ENCODE data around the gene HES3.

Gene HES3

GRCh38 chr1:6246497-6247467 lies 2.8 kb downstream of the HES3 start:
- DNase-seq, result peak; percentile 62 to 95

DNA sequence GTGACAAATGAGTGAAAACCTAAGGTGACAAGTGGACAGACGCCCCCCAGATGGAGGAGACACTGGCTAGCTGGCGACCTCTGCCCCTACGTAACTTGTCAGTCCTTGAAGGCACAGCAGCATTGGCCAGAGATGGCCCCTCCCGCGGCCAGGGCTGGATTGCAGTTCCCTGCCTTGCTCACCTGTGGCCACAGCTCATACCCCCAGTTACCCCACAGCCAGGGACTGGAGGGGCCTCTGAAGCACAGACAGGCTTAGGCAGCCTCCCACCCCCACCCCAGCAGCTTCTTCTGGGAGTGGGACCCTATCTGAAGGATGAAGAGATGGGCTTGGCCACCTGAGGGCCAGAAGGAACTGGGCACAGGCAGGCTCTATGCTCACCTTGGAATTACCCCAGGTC lies 3.7 kb downstream of the HES3 start:
- DNase-seq, result no peak

GRCh38 chr1:6248161-6248776 lies 4.3 kb downstream of the HES3 start:
- no peak for DNase-seq

- peak in 1 of 2 experiments; percentile 67 for DNase-seq
Observed at GRCh38 chr1:6248932-6249738, 5.2 kb downstream of the HES3 start.

DNA sequence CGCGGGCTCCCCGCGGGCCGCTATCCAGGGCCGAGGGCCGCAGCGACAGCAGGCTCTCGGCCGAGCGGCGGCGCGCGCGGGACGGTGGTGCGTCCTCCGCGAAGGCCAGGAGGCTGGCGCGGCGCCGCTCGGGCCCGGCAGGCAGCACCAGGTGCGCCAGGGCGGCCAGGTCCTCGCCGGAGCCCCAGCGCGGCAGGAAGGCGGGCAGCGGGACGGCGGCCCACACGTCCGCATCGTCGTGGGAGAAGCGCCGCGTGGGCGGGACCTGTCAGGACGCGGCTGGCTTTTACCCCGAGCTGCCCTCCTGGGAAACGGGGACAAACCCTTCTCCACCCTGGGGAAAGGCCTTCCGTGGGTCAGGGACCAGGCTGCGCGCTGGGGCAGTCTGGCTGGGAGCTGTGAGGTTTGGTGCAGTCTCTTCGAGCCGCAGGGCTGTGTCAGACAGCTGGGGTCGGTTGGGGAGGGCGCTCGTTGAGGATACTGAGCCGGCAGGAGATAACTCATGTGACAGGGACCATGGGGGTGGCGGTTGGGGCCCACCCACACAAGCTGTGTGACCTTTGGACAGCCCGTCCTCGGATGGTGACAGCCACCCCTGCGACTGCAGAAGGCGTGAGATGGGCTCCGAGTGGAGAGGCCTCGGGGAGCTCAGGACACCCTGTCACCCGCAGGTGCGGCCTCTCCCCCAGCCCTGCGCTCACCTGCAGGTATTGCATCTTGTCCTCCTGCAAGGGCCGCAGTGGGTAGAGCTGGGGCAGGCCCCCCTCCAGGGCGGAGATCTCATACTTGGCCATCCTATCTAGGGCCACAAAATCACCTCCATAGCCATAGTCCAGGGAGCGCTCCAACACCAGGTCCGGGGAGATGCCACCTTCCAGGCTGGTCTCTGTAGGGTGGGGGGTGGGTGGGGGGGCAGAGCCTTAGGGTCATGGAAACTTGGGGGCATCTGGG lies 6.0 kb downstream of the HES3 start:
- peak in 1 of 2 experiments; percentile 58 for DNase-seq

- DNase-seq, result no peak
Observed at GRCh38 chr1:6251233-6251632, 7.3 kb downstream of the HES3 start.

DNA sequence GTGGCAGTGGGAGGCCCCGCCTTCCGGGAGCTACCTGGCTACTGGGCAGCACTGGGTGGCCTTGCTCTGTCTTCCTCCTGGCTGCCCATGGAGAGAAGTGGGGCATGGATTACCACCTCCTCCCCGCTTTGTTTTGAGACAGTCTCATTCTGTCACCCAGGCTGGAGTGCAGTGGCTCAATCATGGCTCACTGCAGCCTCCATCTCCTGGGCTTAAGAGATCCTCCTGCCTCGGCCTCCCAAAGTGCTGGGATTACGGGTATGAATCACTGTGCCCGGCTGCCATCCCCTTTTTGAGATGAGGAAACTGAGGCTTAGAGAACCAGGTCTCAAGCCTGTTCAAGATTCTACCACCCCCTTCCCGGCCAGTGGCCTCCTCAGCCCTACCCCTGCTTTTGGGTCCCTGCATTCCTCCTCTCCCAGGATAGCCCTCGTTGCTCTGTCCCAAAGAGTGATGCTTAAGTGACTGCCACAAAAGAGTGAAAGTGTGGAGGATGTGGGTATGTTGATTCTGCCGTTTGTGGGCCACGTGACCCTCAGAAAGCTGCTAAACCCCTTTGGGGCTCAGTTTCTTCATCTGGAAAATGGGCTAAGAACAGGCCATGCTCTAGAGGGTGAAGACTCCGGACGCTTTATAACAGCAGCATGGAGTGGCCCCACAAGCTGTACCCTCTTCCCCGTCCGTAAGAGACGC lies 7.8 kb downstream of the HES3 start:
- DNase-seq, result no peak

- DNase-seq, result no peak
Observed at GRCh38 chr1:6252374-6252710, 8.4 kb downstream of the HES3 start.

- DNase-seq, result no peak
Observed at GRCh38 chr1:6253380-6253779, 9.4 kb downstream of the HES3 start.

DNA sequence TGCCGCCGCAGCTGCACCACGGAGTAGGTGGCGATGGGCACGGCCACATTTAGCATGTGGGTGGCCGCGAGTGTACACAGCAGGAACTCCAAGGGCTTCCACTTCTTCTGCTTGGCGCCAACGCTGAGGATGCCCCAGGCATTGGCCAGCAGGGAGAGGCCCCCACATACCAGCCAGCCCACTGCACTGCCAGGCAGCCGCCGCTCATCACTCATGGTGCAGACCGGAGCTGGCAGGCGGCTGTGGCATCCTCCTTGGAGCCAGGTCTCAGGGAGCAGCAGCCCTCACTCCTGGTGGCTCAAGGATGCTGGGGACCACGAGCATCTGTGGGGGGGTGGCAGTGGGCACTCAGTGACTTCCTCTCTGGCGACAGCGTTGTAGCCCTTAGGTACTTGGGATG lies 10.7 kb downstream of the HES3 start:
- no peak for DNase-seq

DNA sequence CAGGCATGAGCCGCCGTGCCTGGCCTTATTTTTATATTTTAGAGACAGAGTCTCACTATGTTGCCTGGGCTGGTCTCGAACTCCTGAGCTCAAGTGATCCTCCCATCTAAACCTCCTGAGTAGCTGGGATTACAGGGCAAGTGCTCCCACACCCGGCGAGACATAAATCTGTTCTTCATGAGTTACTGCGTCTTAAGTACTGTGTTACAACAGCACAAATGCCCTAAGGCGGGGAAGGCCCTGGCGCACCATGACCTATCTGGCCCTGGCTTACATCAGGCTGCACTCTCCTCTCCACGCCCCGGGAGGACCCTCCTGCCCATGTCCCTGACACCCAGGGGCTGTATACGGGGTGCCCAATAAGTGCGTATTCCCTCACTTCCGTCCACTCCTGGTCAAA lies 12.7 kb downstream of the HES3 start:
- no peak for DNase-seq

- no peak for DNase-seq
Observed at GRCh38 chr1:6257541-6258069, 13.6 kb downstream of the HES3 start.

DNA sequence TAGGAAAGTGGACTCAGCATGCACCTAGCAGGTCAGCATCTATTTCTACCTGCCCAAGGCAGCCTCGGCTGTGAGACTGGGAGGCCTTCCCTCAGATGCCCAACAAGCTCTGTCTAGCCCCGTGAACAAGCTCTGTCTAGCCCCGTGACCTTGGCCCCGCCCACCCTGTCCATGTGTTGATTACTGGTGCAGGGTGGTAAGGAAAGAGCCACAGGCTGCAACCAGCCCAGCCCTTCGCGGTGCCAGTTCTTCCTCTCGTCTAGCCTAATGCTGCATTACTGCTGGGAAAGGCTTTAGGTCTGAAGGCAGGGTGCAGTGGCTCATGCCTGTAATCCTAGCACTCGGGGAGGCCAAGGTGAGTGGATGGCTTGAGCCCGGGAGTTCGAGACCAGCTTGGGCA lies 14.7 kb downstream of the HES3 start:
- no peak for DNase-seq

- DNase-seq, result peak; percentile 45 to 87
Observed at GRCh38 chr1:6259491-6260362, 15.7 kb downstream of the HES3 start.

DNA sequence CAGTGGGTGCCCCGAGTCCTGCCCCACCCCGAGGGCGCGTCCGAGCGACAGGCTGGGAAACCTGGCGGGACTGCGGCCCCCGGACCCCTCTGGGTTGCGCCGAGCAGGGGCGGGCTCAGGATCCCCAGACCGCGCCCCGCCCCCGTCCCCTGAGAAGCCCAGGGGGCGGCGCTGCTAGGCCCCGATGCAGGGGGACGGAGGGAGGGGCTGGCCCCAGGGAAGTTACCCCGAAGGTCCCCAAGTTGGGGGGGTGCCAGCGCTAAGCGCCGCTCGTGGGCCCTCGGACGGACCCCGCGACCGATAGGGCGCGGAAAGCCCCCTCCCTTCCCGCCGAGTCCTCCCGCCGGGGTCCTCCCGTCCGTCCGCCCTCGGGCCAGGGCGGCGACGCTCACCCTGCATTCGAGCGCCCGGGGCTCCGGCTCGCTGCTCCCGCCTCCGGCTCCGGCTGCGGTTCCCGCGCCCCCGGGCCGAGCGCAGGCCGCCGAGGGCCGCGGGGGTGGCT lies 16.5 kb downstream of the HES3 start:
- DNase-seq, result peak in 1 of 2 experiments; percentile 71

GRCh38 chr1:6260961-6261614 lies 17.1 kb downstream of the HES3 start, which contains the start of gene GPR153:
Gene GPR153 (minus strand): TSS chr1:6261098. CDS start chr1:6254905, 6,193 bp downstream.
- peak in 1 of 2 experiments; percentile 77 for DNase-seq

- DNase-seq, result peak in 1 of 2 experiments; percentile 58
Observed at GRCh38 chr1:6261615-6261995, 17.6 kb downstream of the HES3 start.

DNA sequence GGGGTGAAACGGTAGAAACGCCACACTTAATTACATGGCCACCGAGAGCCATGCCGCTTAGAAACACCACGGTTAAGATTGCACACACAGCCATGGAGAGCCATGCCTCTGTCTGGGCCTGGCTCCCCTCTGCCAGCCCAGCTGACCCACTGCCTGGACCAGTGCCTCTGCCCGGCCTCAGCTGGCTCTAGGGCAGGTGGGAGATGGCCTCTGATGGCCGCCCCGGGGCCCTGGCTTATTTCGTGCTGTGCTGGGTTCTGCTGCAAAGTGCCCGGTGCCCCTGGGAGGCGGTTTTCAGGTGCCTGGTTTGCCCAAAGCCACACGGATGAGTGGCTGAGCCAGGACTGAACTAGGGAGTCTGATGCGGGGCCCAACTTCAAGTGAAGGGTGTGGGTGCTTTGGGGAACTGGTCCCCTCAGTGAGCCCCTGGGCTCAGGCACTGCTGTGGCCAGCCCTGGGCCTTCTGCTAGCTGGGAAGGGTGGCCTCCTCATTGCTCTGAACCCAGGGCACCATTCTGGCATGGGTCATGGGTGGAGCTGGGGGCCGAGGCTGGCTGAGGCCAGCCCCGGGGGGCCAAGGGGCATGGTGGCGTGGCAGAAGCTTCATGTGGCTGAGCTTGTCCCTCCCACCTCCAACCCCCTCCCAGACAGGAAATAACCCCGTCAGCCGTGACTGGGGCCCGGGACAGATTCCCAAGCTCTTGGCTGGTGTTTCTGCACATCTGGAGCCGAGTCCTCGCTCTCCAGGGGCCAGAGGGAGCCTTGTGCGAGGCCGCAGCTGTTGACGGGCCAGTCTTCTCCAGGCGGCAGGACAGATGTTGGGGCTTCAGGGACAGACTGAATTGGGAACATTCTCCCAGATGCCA lies 18.8 kb downstream of the HES3 start:
- no peak for DNase-seq

All from NCI-H526 (cell line).